H1 (cell line): ENCODE results near the gene MYO1G. TPM values are rescaled to one million over a fixed set of nuclear protein-coding genes. Genes with fewer than 3 reads are reported as not detected.

Source experiments
- CTCF ChIA-PET: fragments of 300-600 bp; sonication (Branson Sonifier 250); formaldehyde crosslinking; loops from one replicate; lab custom pipeline; 2021; ENCODE audit not compliant: partially characterized antibody; lab: Charles Lee
- POLR2A ChIA-PET: fragments of 300-600 bp; sonication (Branson Sonifier 250); formaldehyde crosslinking; loops from one replicate; lab custom pipeline; 2021; ENCODE audit warnings: inconsistent platforms; ENCODE audit not compliant: partially characterized antibody; lab: Charles Lee
- DNase-seq, 2 experiments: peaks; one replicate each; pipeline versions ENCODE4 v3.0.0 to v3.0.0-alpha.2; 2010 to 2022; ENCODE audit warnings: low spot score in 2 of 2, low read depth in 1 of 2, mixed read lengths in 1 of 2
- FAIRE-seq: peaks from 2 replicates; lab custom pipeline; 2011; peaks lifted over from hg19 to GRCh38; lab: Jason Lieb, UNC
- H2AFZ ChIP-seq: 2 replicates; pipeline ENCODE4 v1.8.1; 2012; ENCODE audit warnings: low read length, inconsistent platforms
- H2AK5ac ChIP-seq: 2 replicates; pipeline ENCODE4 v1.6.1; 2013; ENCODE audit warnings: low read depth, low read length
- H2BK120ac ChIP-seq: replicated peaks from 2 replicates; pipeline ENCODE3; 2013; ENCODE audit warnings: low read depth, low read length, inconsistent platforms
- H2BK12ac ChIP-seq: 2 replicates; pipeline ENCODE4 v1.6.1; 2013; ENCODE audit warnings: low read depth, low read length
- H2BK15ac ChIP-seq: 2 replicates; pipeline ENCODE4 v1.6.1; 2013; ENCODE audit warnings: low read length
- H2BK20ac ChIP-seq: 2 replicates; pipeline ENCODE4 v1.6.1; 2013; ENCODE audit warnings: low read length
- H2BK5ac ChIP-seq: 2 replicates; pipeline ENCODE4 v1.6.1; 2013; ENCODE audit warnings: low read depth, low read length
- H3K14ac ChIP-seq: 2 replicates; pipeline ENCODE4 v1.6.1; 2013; ENCODE audit warnings: inconsistent platforms; ENCODE audit not compliant: insufficient read length
- H3K18ac ChIP-seq: 2 replicates; pipeline ENCODE4 v1.6.1; 2013; ENCODE audit warnings: low read length; ENCODE audit errors: extremely low read depth
- H3K23ac ChIP-seq: 2 replicates; pipeline ENCODE4 v1.6.1; 2013; ENCODE audit warnings: inconsistent platforms; ENCODE audit not compliant: insufficient read length
- H3K23me2 ChIP-seq: 2 replicates; pipeline ENCODE4 v1.6.1; 2013; ENCODE audit warnings: low read depth, low read length
- H3K27ac ChIP-seq: 2 replicates; pipeline ENCODE4 v1.6.1; 2011; ENCODE audit warnings: low read depth, low read length, inconsistent platforms
- H3K27me3 ChIP-seq, 4 experiments: replicated peaks in 1 of 4; 1 replicate in 1 of 4; 2 replicates in 3 of 4; pipeline versions ENCODE4 v1.6.1 to v1.8.1; 2011 to 2013; ENCODE audit warnings: low read length in 3 of 4, mild to moderate bottlenecking in 3 of 4, inconsistent platforms in 2 of 4, mixed read lengths in 2 of 4, moderate library complexity in 1 of 4; ENCODE audit not compliant: control insufficient read depth in 3 of 4, insufficient read depth in 3 of 4; ENCODE audit errors: extremely low read depth in 1 of 4
- H3K36me3 ChIP-seq, 4 experiments: 2 replicates each; pipeline versions ENCODE4 v1.6.1 to v1.8.1; 2011 to 2013; ENCODE audit warnings: mild to moderate bottlenecking in 4 of 4, low read length in 3 of 4, moderate library complexity in 2 of 4, control low read depth in 1 of 4, inconsistent platforms in 1 of 4; ENCODE audit not compliant: insufficient read depth in 4 of 4, control insufficient read depth in 2 of 4
- H3K4ac ChIP-seq: replicated peaks from 2 replicates; pipeline ENCODE3; 2013; ENCODE audit warnings: low read length, low read depth, mixed read lengths, inconsistent platforms; ENCODE audit not compliant: insufficient read length
- H3K4me1 ChIP-seq, 4 experiments: replicated peaks in 1 of 4; 1 replicate in 1 of 4; 2 replicates in 3 of 4; pipeline versions ENCODE4 v1.6.1 to v1.8.1; 2011 to 2013; ENCODE audit warnings: low read length in 3 of 4, inconsistent platforms in 2 of 4, mixed read lengths in 1 of 4; ENCODE audit not compliant: insufficient read depth in 4 of 4, control insufficient read depth in 3 of 4
- H3K4me2 ChIP-seq, 2 experiments: 2 replicates each; pipeline versions ENCODE4 v1.6.1 to v1.8.1; 2011 to 2013; ENCODE audit warnings: low read depth in 2 of 2, low read length in 2 of 2, control low read depth in 1 of 2, inconsistent platforms in 1 of 2, mild to moderate bottlenecking in 1 of 2; ENCODE audit not compliant: insufficient read depth in 1 of 2
- H3K4me3 ChIP-seq, 4 experiments: fragments of 200-600, 300-600 bp in 1 of 4; sonication (generic), shearing (Covaris generic), sonication (Bioruptor Twin) in 1 of 4; 2 replicates each; pipeline versions ENCODE4 v1.5.1 to v1.8.1; 2011 to 2016; ENCODE audit warnings: low read length in 4 of 4, low read depth in 3 of 4, control low read depth in 2 of 4, inconsistent platforms in 2 of 4, mild to moderate bottlenecking in 2 of 4, mixed read lengths in 1 of 4, moderate library complexity in 1 of 4; ENCODE audit not compliant: insufficient read depth in 2 of 4; ENCODE audit errors: extremely low read depth in 1 of 4
- H3K56ac ChIP-seq: replicated peaks from 2 replicates; pipeline ENCODE3; 2013; ENCODE audit warnings: low read depth, mild to moderate bottlenecking, mixed read lengths, low read length, inconsistent platforms; ENCODE audit not compliant: insufficient read length
- H3K79me1 ChIP-seq: 2 replicates; pipeline ENCODE4 v1.6.1; 2013; ENCODE audit warnings: low read depth, low read length, control low read depth
- H3K79me2 ChIP-seq, 2 experiments: 2 replicates each; pipeline versions ENCODE4 v1.6.1 to v1.8.1; 2012 to 2013; ENCODE audit warnings: low read length in 2 of 2, mild to moderate bottlenecking in 2 of 2, inconsistent platforms in 1 of 2; ENCODE audit not compliant: insufficient read depth in 2 of 2, control insufficient read depth in 1 of 2
- H3K9ac ChIP-seq, 4 experiments: replicated peaks in 1 of 4; 1 replicate in 1 of 4; 2 replicates in 3 of 4; pipeline versions ENCODE4 v1.6.1 to v1.8.1; 2011 to 2013; ENCODE audit warnings: low read depth in 3 of 4, low read length in 3 of 4, control low read depth in 2 of 4, mild to moderate bottlenecking in 2 of 4, moderate library complexity in 2 of 4, inconsistent platforms in 1 of 4; ENCODE audit errors: extremely low read depth in 1 of 4
- H3K9me3 ChIP-seq, 2 experiments: 2 replicates each; pipeline versions ENCODE4 v1.6.1 to v1.8.1; 2012 to 2013; ENCODE audit warnings: mild to moderate bottlenecking in 2 of 2, moderate library complexity in 2 of 2, control low read depth in 1 of 2, inconsistent platforms in 1 of 2, low read depth in 1 of 2, low read length in 1 of 2, mixed read lengths in 1 of 2; ENCODE audit not compliant: insufficient read depth in 2 of 2
- H4K20me1 ChIP-seq, 2 experiments: replicated peaks in 1 of 2; 2 replicates each; pipeline versions ENCODE3 to v1.8.1; 2011 to 2013; ENCODE audit warnings: inconsistent platforms in 2 of 2, low read length in 2 of 2, mild to moderate bottlenecking in 1 of 2; ENCODE audit not compliant: insufficient read depth in 2 of 2, control insufficient read depth in 1 of 2
- H4K5ac ChIP-seq: 2 replicates; pipeline ENCODE4 v1.6.1; 2013; ENCODE audit warnings: low read length, low read depth, mixed read lengths, inconsistent platforms; ENCODE audit not compliant: insufficient read length
- H4K8ac ChIP-seq: 2 replicates; pipeline ENCODE4 v1.8.0; 2013; ENCODE audit warnings: mild to moderate bottlenecking, moderate library complexity, low read length, inconsistent platforms; ENCODE audit not compliant: insufficient read depth; ENCODE audit errors: extremely low read depth
- H4K91ac ChIP-seq: replicated peaks from 2 replicates; pipeline ENCODE3; 2013; ENCODE audit warnings: low read length, mixed read lengths, inconsistent platforms; ENCODE audit not compliant: insufficient read length
- ASH2L ChIP-seq: fragments of 200-600, 300-600 bp; sonication (generic); IDR thresholded peaks from one replicate; pipeline ENCODE4 v1.7.1; 2017; ENCODE audit warnings: low read length
- GABPA ChIP-seq: IDR thresholded peaks from 2 replicates; pipeline ENCODE4 v1.6.1; 2011; ENCODE audit warnings: mild to moderate bottlenecking, low read length, moderate library complexity, borderline replicate concordance; ENCODE audit not compliant: insufficient read depth
- NRF1 ChIP-seq: IDR thresholded peaks from 2 replicates; pipeline ENCODE4 v1.6.1; 2011; ENCODE audit warnings: mild to moderate bottlenecking, low read depth, low read length, improper control_type of control experiment
- WGBS, 2 experiments: shearing (Covaris generic) in 1 of 2; methylation state at CpG; one replicate each; pipeline versions ENCODE4 v1.1.6 to v1.1.7; 2013 to 2015; ENCODE audit warnings: low lambda C conversion rate in 2 of 2, mixed read lengths in 2 of 2, inconsistent platforms in 1 of 2, low coverage in 1 of 2, missing lambda C conversion rate in 1 of 2; ENCODE audit not compliant: insufficient replicate concordance in 2 of 2, insufficient coverage in 1 of 2, insufficient read length in 1 of 2; ENCODE audit errors: extremely low coverage in 1 of 2, missing lambda C conversion rate in 1 of 2; 5-methylcytosine and 5-hydroxymethylcytosine counted together
- polyA plus RNA-seq, 7 experiments: library from polyadenylated mRNA; depleted of rRNA in 3 of 7; stranded (reverse) in 5 of 7; unstranded in 2 of 7; fragments of >200 nt in 5 of 7; fragments of 200-250 nt in 2 of 7; gene quantifications; 1 replicate in 5 of 7; 2 replicates in 1 of 7; 4 replicates in 1 of 7; pipeline versions ENCODE4 v1.2.1 to v1.2.3, GENCODE V29; 2011 to 2013; ENCODE audit warnings: missing spikeins in 2 of 7, mixed read lengths in 2 of 7
- total RNA-seq: library from RNA; stranded (reverse); fragmentation: NEBNext Ultra II Directional; extraction: Animal tissue kit (Norgen Biotek cat#: 25700); gene quantifications from 2 replicates; pipeline ENCODE4 v1.2.1, GENCODE V29; 2021

MYO1G gene
- total and polyA plus RNA-seq, 2 of the 8 experiments (the other 6 are each of a cell fraction or from before 2014, with no cell fraction given) = 0.08 to 0.19 TPM

DNA sequence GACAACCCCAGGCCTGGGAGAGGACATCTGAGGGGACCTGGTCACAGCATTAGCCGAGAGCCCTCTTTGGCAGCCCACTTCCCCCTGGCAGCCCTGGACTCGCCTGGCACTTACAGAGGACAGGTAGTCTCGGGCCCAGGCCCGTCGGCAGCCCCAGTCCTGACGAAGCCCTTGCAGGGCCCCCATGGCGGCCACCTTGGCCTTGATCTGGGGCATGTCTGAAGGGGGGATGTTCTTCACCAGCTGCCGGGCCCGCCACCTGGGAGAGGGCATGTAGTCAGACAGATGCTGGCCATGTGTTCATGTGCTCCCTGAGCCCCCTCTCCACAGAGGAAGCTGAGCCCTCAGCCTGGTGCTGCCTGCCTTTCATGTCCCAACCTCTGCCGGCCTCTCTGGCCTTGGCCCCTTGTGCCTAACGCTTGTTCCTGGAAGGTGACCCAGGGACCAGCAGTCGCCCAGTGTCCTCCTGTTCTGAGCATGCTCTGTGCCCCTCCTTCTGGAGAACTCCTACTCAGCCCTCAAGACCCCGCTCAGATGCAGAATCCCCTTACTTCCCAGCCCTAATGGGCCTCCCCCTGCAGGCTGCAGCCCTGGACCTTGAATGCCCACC lies 13.9 kb downstream of the MYO1G start:
- Histone ChIP-seq H3K36me3 (no peaks in the 10 kb centered on the region), H4K91ac (no peak overlapping the region), H3K4me3 (no peak overlapping the region), H2BK12ac (no peak overlapping the region), H2BK120ac (no peak overlapping the region), H4K20me1 (no peaks in the 10 kb centered on the region), H3K4me1 (peaks cover 0 to 11% (median 4%) of the 10 kb centered on the region in 4 experiments; a peak in 5 of 7 replicates), H3K79me1 (no peaks in the 10 kb centered on the region), H3K23me2 (peaks cover 5% of the 10 kb centered on the region; the same call in 1 of the 2 replicates), H3K56ac (no peak overlapping the region), H2AFZ (no peak overlapping the region), H2BK5ac (no peak overlapping the region), H2AK5ac (0 out of 2 replicates have a peak overlapping the region, but pooled peaks have one; percentile 39), H3K4ac (no peak overlapping the region), H3K79me2 (no peaks in the 10 kb centered on the region), H3K14ac (no peak overlapping the region), H3K9me3 (no peaks in the 10 kb centered on the region), H3K18ac (no peak overlapping the region), H3K9ac (no peak overlapping the region), H3K27me3 (peaks cover 10 to 35% (median 22%) of the 10 kb centered on the region in 4 experiments; a peak in 6 of 7 replicates), H2BK20ac (no peak overlapping the region), H4K8ac (peak overlapping the region; percentile 66; the same call in 1 of the 2 replicates), H2BK15ac (no peak overlapping the region), H3K4me2 (no peak overlapping the region), H3K23ac (no peak overlapping the region), H4K5ac (no peak overlapping the region), H3K27ac (no peak overlapping the region)
- POLR2A ChIA-PET = interaction anchor here (0.8 to 17.9 kb wide), 7 partner anchors 8 to 160 kb away, joined by 3 to 327 read pairs (median 4); partner anchors contain the start of genes H2AZ2, MYO1G and TBRG4
- 89% methylated on average over 13 of the region's 13 CpGs; no CpG with 5 or more reads in 1 of the 2 experiments for WGBS, 2 experiments
- no peak for FAIRE-seq
- DNase-seq = peak in 1 of 2 experiments; percentile 51
- CTCF ChIA-PET = interaction anchor here (0.6 to 3.2 kb wide), 19 partner anchors 9 to 1080 kb away, joined by 3 to 33 read pairs (median 4); no protein-coding TSS in a partner anchor
- no peak for TF ChIP-seq NRF1
- no peak for TF ChIP-seq ASH2L
- TF ChIP-seq GABPA = no peak
